Retinal pigment epithelial cell (primary cell): Measurements from ENCODE around the gene AKAP8L.

Source experiments
- DNase-seq: peaks from one replicate; pipeline ENCODE4 v3.0.0-alpha.2; 2010; ENCODE audit warnings: low read depth
- H3K4me3 ChIP-seq: 2 replicates; pipeline ENCODE4 v1.5.1; 2011; ENCODE audit warnings: mild to moderate bottlenecking, low read length, control low read depth, moderate library complexity
- TF ChIP-seq, protein P1 (sequence below): conservative IDR thresholded peaks from 2 replicates; pipeline ENCODE4 v1.5.1; 2011; ENCODE audit warnings: low read depth, low read length, control low read depth, inconsistent platforms

AKAP8L gene

DNA sequence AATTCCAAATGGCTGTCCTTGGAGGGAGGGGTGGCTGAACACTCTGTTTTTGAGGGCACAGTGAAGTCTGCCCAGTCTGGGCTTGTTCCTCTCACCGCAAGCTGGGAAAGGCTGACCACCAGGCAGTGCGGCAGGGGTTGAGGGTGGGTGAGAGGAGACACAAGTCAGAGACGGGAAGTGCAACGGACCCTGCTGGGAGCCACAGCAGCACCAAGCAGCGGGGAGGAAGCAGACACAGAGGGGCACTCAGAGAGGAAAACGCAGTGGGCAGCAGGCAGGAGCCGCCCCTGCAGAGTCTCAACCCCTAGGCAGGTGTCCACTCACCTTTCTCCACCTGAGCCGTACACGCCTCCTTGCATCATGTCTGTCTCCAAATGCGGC is 15.6 kb downstream of the AKAP8L start:
- H3K4me3 ChIP-seq, result no peak overlapping the region
- TF ChIP-seq, protein P1, sequence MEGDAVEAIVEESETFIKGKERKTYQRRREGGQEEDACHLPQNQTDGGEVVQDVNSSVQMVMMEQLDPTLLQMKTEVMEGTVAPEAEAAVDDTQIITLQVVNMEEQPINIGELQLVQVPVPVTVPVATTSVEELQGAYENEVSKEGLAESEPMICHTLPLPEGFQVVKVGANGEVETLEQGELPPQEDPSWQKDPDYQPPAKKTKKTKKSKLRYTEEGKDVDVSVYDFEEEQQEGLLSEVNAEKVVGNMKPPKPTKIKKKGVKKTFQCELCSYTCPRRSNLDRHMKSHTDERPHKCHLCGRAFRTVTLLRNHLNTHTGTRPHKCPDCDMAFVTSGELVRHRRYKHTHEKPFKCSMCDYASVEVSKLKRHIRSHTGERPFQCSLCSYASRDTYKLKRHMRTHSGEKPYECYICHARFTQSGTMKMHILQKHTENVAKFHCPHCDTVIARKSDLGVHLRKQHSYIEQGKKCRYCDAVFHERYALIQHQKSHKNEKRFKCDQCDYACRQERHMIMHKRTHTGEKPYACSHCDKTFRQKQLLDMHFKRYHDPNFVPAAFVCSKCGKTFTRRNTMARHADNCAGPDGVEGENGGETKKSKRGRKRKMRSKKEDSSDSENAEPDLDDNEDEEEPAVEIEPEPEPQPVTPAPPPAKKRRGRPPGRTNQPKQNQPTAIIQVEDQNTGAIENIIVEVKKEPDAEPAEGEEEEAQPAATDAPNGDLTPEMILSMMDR, result no peak
- no peak for DNase-seq

DNA sequence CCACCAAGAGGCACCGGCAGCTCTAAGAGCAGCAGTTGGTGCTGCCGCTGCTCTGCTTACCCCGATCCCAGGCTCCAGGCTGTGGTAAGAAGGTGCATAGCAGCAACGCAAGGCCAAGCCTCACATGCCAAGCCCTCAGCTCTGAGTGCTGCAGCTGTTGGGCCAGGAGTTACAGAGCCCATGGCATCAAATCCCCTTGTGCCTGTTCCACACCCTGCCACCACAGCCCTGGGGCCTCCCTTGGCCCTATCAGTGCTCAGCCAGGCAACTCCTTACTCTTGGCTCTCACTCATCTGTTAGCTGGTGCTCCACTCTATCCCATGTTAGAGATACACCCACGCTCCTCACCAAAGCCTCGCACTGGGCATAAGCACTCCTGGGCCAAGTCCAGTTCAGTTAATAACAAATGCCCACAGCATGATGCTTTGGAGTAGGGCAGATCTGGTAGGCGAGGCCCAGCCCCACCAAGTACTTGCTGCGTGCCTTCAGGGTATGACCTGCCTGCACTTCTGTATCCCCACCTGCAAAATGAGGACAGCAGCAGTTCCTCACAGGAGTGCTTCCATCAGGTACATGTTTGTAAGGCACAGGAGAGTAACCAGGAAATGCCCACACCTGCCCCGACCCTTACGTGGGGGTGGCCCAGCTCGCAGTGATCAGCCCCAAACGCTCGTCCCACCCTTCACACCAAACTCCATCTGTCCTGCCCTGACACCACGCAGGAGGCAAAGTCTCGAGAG is 16.2 kb downstream of the AKAP8L start:
- H3K4me3 ChIP-seq, result no peak overlapping the region
- TF ChIP-seq, protein P1, result no peak
- DNase-seq, result no peak

DNA sequence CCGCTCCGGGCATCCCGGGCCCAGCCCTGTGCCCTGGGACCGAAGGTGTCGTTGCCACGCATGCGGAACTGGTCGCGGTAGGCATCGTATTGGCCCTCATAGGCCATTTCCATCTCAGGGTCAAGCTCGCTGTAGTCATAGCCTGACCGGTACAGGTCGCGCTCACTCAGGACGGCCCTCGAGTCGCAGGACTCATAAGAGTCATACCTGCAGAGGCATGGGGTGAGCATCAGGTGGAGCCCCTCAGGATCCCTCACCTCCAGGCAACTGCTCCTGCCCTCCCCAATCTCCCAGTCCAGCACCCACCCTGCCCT is 17.4 kb downstream of the AKAP8L start:
- TF ChIP-seq, protein P1, result no peak
- DNase-seq, result no peak
- no peak overlapping the region for H3K4me3 ChIP-seq

DNA sequence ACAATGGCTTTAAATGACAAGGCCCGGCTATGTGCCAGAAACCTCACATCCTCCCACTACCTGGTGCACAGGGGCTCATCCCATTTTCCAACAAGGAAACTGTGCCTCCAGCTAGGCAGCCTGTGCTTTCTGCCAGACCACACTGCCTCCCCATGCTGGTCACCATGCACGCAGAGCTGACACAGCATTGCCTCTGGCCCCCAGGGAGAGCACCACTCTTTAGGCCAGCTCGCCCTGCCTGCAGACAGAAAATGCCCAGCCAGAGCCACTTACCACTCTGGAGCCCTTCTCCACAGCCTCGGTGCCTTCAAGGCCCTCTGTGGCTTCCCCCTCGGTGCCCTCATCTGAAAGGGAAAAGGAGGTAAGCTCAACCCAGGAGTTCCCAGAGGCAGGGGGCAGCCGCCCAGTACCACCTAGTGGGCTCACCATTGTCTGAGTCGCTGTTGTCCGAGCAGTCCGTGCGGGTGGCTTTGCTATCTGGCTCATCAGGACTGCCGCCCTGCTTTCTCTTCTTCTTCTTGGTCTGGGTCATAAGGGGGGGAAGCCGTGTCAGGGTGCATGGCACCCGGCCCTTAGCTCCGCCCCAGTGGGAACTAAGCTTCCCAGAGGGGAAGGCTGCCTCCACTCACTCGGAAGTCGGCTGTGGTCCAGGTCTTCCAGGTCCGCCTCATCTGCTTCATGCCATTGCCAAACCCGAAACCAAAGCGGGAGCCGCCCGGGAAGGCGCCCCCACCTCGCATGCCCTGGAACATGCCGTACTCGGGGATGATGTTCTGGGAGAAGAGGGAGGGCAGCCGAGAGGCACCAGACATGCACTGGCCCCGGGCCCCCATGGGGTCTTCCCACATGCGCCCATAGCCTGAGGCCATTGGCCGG is 18.0 kb downstream of the AKAP8L start:
- no peak overlapping the region for H3K4me3 ChIP-seq
- DNase-seq, result no peak
- TF ChIP-seq, protein P1, result no peak

DNA sequence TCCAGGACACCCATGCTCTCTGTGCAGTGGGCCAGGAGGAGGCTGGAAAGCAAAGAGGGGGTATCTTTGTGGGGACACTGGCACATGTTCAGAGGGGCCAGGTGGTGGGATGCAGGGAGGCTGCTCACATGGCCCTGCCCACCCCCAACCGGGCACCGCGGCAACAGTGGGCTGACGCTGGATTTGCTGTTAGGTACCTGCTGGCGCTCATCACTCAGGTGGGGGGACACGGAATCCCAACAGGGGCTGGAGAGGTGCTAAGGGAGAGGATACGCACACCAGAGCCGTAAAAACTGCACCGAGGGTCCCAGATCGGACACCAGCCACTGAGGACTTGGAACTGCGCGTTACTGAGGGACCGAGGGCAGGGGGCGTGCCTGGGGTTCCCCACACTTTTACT is 19.2 kb downstream of the AKAP8L start:
- TF ChIP-seq, protein P1, result no peak
- no peak for DNase-seq
- H3K4me3 ChIP-seq, result no peak overlapping the region

DNA sequence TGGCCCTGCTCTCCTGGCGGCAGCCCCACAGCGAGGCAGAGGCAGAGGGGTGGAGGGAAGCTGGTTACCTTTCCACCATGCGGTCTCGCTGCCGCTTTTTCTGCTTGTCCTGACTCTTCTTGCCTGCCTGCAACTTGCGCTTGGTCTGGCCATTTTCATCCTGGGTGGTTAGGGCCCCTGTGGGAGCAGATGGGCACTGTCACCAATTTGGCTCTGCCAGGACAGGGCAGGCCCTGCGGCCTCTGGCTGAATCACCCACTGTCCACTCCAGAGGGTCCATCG is 19.6 kb downstream of the AKAP8L start:
- H3K4me3 ChIP-seq, result no peak overlapping the region
- DNase-seq, result no peak
- TF ChIP-seq, protein P1, result no peak
